ENCODE measurements around the gene UBE3B.

The UBE3B gene

DNA sequence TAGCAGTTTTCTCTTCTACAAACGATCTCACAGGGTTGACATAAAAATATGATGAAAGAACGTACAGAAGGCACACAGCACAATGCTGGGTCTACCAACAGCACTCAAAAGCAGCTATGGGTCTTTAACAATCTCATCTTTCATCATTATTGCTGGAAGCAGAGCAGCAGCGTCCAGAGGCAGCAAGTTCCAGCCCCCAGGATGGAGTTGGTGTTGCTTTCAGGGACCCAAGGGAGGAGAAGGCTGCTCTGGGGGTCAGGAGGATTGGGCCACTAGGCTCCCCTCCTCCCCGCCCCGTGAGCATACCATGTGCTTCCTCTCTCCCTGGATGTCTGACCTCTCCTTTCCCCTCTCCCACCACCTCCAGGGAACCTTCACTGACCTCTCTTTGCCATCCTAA, 13.7 kb upstream of the UBE3B start:
- H3K79me2 ChIP-seq (ENCODE audit: insufficient read depth, low read length): no peaks in the 10 kb centered on the region
- H3K9me3 ChIP-seq (ENCODE audit: low read length): no peaks in the 10 kb centered on the region
- no peaks in the 10 kb centered on the region for H3K27me3 ChIP-seq (ENCODE audit: insufficient read depth, low read length)
- H4K20me1 ChIP-seq (ENCODE audit: insufficient read depth, low read length): no peaks in the 10 kb centered on the region
- H2AFZ ChIP-seq (ENCODE audit: low read length): no peak overlapping the region
- H3K27ac ChIP-seq (ENCODE audit: low read depth, low read length, poor library complexity, severe bottlenecking): no peak overlapping the region
- H3K4me3 ChIP-seq (ENCODE audit: low read depth, low read length, poor library complexity, severe bottlenecking): no peak overlapping the region
- H3F3A ChIP-seq (ENCODE audit: insufficient read depth, low read length): no peaks in the 10 kb centered on the region
- H3K9ac ChIP-seq (ENCODE audit: low read length): no peak overlapping the region
- TF ChIP-seq EZH2 (IDR thresholded peaks at IDR 0.05; ENCODE audit: borderline replicate concordance, low read length) (no peak), CTCF (IDR thresholded peaks at IDR 0.05; ENCODE audit: low read length) (no peak)
- H3K4me2 ChIP-seq (ENCODE audit: low read length): no peak overlapping the region
- H3K9me2 ChIP-seq (ENCODE audit: low read depth, low read length): no peaks in the 10 kb centered on the region
- H3K36me3 ChIP-seq (ENCODE audit: insufficient read depth, low read length): 0 out of 2 replicates have a peak, but pooled peaks cover 9% of the 10 kb centered on the region
- H3K4me1 ChIP-seq (ENCODE audit: insufficient read depth, low read length, severe bottlenecking): peaks cover 12% of the 10 kb centered on the region

DNA sequence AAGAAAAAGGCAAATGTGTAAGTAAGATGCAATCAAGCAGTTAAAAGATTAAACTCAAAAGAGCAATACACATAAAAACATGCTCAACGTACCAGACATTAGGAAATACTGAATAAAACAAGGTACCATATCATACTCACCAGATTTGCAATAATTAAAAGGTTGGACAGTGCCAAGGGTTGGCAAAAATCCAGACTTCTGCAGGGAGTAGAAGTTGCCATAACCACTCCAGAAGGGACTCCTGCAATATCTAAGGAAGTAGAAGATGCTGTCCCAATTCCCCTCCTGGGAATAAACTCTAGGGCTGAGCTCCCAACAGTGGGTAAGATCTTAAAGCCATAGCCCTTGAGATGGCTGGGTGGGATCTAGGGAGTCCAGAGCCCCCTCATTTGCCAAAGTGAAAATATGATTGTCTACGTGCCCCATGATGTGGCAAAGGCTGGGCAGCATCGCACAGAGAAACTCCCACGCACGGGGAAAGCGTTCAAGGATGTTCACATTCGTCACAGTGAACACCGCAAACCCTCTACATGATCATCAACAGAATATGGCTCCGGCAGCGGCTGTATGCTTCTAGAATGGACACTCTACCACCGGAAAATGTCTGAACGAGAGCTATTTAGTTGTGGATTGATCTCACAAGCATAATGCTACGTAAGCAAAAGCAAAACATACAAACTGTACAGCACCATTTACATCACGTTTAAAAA, 12.6 kb upstream of the UBE3B start:
- no peak overlapping the region for H2AFZ ChIP-seq (ENCODE audit: low read length)
- no peaks in the 10 kb centered on the region for H3K9me3 ChIP-seq (ENCODE audit: low read length)
- H3K36me3 ChIP-seq (ENCODE audit: insufficient read depth, low read length): peaks cover 18% of the 10 kb centered on the region; the same call in 1 of the 2 replicates
- no peak for TF ChIP-seq CTCF (IDR thresholded peaks at IDR 0.05; ENCODE audit: low read length)
- no peaks in the 10 kb centered on the region for H3K79me2 ChIP-seq (ENCODE audit: insufficient read depth, low read length)
- peaks cover 12% of the 10 kb centered on the region for H3K4me1 ChIP-seq (ENCODE audit: insufficient read depth, low read length, severe bottlenecking)
- H3K27ac ChIP-seq (ENCODE audit: low read depth, low read length, poor library complexity, severe bottlenecking): no peak overlapping the region
- H4K20me1 ChIP-seq (ENCODE audit: insufficient read depth, low read length): no peaks in the 10 kb centered on the region
- no peaks in the 10 kb centered on the region for H3F3A ChIP-seq (ENCODE audit: insufficient read depth, low read length)
- no peaks in the 10 kb centered on the region for H3K27me3 ChIP-seq (ENCODE audit: insufficient read depth, low read length)
- no peaks in the 10 kb centered on the region for H3K9me2 ChIP-seq (ENCODE audit: low read depth, low read length)
- no peak overlapping the region for H3K4me2 ChIP-seq (ENCODE audit: low read length)
- H3K9ac ChIP-seq (ENCODE audit: low read length): no peak overlapping the region
- no peak overlapping the region for H3K4me3 ChIP-seq (ENCODE audit: low read depth, low read length, poor library complexity, severe bottlenecking)

DNA sequence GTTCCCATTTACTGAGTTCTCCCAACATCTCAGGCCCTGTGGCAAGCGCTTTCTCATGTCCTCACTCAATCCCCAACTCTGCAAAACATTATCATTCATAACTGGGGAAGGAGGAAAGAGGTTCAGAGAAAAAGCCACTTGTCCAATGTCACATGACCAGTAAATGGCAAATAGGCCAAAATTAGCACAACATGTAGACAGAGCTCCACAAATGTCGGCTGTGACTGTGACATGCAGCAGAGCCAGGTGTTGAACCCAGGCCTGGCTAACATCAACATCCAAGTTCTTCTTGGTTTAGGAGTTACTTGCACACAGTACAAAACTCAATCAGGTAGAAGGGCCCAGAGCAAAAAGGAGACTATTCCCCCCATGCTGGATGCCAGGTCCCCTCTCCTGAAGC, 11.1 kb upstream of the UBE3B start:
- Histone ChIP-seq H3F3A (ENCODE audit: insufficient read depth, low read length) (no peaks in the 10 kb centered on the region), H4K20me1 (ENCODE audit: insufficient read depth, low read length) (no peaks in the 10 kb centered on the region), H3K79me2 (ENCODE audit: insufficient read depth, low read length) (no peaks in the 10 kb centered on the region), H2AFZ (ENCODE audit: low read length) (no peak overlapping the region), H3K4me3 (ENCODE audit: low read depth, low read length, poor library complexity, severe bottlenecking) (no peak overlapping the region), H3K27ac (ENCODE audit: low read depth, low read length, poor library complexity, severe bottlenecking) (no peak overlapping the region), H3K9ac (ENCODE audit: low read length) (no peak overlapping the region), H3K36me3 (ENCODE audit: insufficient read depth, low read length) (peaks cover 12% of the 10 kb centered on the region; the same call in 1 of the 2 replicates), H3K4me2 (ENCODE audit: low read length) (no peak overlapping the region), H3K9me3 (ENCODE audit: low read length) (no peaks in the 10 kb centered on the region), H3K27me3 (ENCODE audit: insufficient read depth, low read length) (no peaks in the 10 kb centered on the region), H3K4me1 (ENCODE audit: insufficient read depth, low read length, severe bottlenecking) (peaks cover 5% of the 10 kb centered on the region), H3K9me2 (ENCODE audit: low read depth, low read length) (no peaks in the 10 kb centered on the region)
- TF ChIP-seq CTCF (IDR thresholded peaks at IDR 0.05; ENCODE audit: low read length): no peak
- no peak for TF ChIP-seq EZH2 (IDR thresholded peaks at IDR 0.05; ENCODE audit: borderline replicate concordance, low read length)

Measured in OCI-LY1 (cell line).